ENCODE measurements around the gene PLPP4. TPM values are rescaled to one million over a fixed set of nuclear protein-coding genes. Genes with fewer than 3 reads are reported as not detected.

The PLPP4 gene
- total and polyA plus RNA-seq, 10 of the 15 experiments (the other 5 are each of a cell fraction or from before 2014, with no cell fraction given), result 0.08 to 3.1 (median 0.26) TPM; not detected in 3

DNA sequence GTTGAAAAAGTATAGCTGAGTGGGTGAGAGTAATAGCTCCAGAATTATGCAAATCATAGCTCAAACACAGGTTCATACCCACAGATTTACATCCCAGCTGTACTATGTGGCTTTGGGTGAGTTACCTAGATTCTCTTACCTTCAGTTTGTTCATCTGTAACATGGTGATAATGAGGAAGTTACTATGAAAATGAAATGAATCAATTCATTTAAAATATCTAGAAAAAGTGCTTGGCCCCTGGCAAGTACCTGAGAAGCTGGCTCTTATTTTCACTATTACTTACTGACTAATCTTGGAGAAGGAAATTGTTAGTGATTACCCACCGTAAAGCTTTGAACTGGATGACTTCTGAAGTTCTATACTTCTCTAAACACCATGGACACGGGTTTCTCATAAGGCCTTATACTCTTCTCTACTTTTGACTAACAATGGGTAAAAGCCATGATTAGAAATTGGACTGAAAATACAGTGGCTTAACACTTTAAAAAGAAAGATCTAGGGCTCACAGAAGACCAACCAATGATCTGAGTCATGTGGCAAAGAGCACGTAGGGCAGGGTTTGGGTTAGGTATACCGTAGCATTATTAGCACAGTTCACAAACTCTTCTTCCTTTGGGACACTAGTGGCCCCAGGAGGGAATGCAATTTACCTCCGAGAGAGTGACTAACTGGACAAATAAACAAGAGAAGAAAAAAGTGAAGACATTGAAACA is 149.2 kb downstream of the PLPP4 start (continued):
- TF ChIP-seq ZNF592 (IDR thresholded peaks at IDR 0.05), result no peak
- TF ChIP-seq SUZ12 (IDR thresholded peaks at IDR 0.05; ENCODE audit: unreplicated experiment), result no peak
- peak; percentile 73; the same call in 2 of the 3 replicates for TF ChIP-seq POU2F2 (IDR thresholded peaks at IDR 0.05; ENCODE audit: borderline replicate concordance, low read depth, low read length)
- TF ChIP-seq, protein P1, sequence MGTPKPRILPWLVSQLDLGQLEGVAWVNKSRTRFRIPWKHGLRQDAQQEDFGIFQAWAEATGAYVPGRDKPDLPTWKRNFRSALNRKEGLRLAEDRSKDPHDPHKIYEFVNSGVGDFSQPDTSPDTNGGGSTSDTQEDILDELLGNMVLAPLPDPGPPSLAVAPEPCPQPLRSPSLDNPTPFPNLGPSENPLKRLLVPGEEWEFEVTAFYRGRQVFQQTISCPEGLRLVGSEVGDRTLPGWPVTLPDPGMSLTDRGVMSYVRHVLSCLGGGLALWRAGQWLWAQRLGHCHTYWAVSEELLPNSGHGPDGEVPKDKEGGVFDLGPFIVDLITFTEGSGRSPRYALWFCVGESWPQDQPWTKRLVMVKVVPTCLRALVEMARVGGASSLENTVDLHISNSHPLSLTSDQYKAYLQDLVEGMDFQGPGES (IDR thresholded peaks at IDR 0.05), result no peak
- TF ChIP-seq CEBPZ (IDR thresholded peaks at IDR 0.05; ENCODE audit: low read depth, low read length), result no peak
- TF ChIP-seq MTA2 (IDR thresholded peaks at IDR 0.05; ENCODE audit: low read depth), result peak; percentile 86
- TF ChIP-seq ASH2L (IDR thresholded peaks at IDR 0.05; ENCODE audit: borderline replicate concordance, low read depth), result no peak
- TF ChIP-seq HDAC2 (IDR thresholded peaks at IDR 0.05), result no peak
- TF ChIP-seq SIN3A (IDR thresholded peaks at IDR 0.05; ENCODE audit: low read depth, low read length), result no peak
- no peak for TF ChIP-seq KAT2A (conservative IDR thresholded peaks at IDR 0.05; ENCODE audit: control insufficient read depth, low read depth, low read length)
- TF ChIP-seq EP300 (IDR thresholded peaks at IDR 0.05; ENCODE audit: borderline replicate concordance in 1 of 2, control insufficient read depth in 1 of 2, low read depth in 2 of 2, low read length in 2 of 2), result 0 out of 4 replicates have a peak, but pooled peaks of 1 of the 2 experiments have one; percentile 35
- TF ChIP-seq LARP7 (IDR thresholded peaks at IDR 0.05), result no peak
- TF ChIP-seq, protein P2, sequence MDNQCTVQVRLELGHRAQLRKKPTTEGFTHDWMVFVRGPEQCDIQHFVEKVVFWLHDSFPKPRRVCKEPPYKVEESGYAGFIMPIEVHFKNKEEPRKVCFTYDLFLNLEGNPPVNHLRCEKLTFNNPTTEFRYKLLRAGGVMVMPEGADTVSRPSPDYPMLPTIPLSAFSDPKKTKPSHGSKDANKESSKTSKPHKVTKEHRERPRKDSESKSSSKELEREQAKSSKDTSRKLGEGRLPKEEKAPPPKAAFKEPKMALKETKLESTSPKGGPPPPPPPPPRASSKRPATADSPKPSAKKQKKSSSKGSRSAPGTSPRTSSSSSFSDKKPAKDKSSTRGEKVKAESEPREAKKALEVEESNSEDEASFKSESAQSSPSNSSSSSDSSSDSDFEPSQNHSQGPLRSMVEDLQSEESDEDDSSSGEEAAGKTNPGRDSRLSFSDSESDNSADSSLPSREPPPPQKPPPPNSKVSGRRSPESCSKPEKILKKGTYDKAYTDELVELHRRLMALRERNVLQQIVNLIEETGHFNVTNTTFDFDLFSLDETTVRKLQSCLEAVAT (IDR thresholded peaks at IDR 0.05), result no peak
- peak; percentile 89 for TF ChIP-seq JUNB (IDR thresholded peaks at IDR 0.05)
- no peak for TF ChIP-seq BRCA1 (IDR thresholded peaks at IDR 0.05; ENCODE audit: low read depth, low read length)
- TF ChIP-seq NFYA (IDR thresholded peaks at IDR 0.05; ENCODE audit: borderline replicate concordance, low read depth, low read length), result no peak
- TF ChIP-seq MEF2B (IDR thresholded peaks at IDR 0.05; ENCODE audit: partially characterized antibody, poor library complexity, severe bottlenecking), result peak; percentile 71
- TF ChIP-seq PAX8 (IDR thresholded peaks at IDR 0.05), result no peak
- TF ChIP-seq MEF2A (IDR thresholded peaks at IDR 0.05; ENCODE audit: insufficient read depth, low read depth, low read length), result 0 out of 2 replicates have a peak, but pooled peaks have one; percentile 39
- TF ChIP-seq ZZZ3 (IDR thresholded peaks at IDR 0.05; ENCODE audit: control insufficient read depth, insufficient read length, low read depth), result no peak

Data from GM12878 (cell line).